Lower leg skin (tissue), 4 donors: ENCODE results near the gene MAST4. TPM values are rescaled to one million over a fixed set of nuclear protein-coding genes. Genes with fewer than 3 reads are reported as not detected.

Experiments
- DNase-seq, 2 donors: peaks; one replicate each; pipeline ENCODE4 v3.0.0-alpha.2; 2019; ENCODE audit warnings: low spot score in 2 of 2
- H3K4me3 ChIP-seq: fragments of 200-600 bp; sonication (generic); 2 replicates; pipeline ENCODE4 v1.5.1; 2017; ENCODE audit warnings: mild to moderate bottlenecking, low read depth; ENCODE audit not compliant: poor library complexity, severe bottlenecking
- POLR2A ChIP-seq, 2 donors: fragments of 450-650 bp; IDR thresholded peaks; one replicate each; pipeline ENCODE4 v1.6.1; 2016 to 2017; ENCODE audit warnings: antibody characterized with exemption in 2 of 2, mild to moderate bottlenecking in 1 of 2, moderate library complexity in 1 of 2
- WGBS, 2 donors: methylation state at CpG; one replicate each; pipeline ENCODE4 v1.1.5; 2018; 5-methylcytosine and 5-hydroxymethylcytosine counted together
- intact Hi-C: fragments of 100-400 bp; cut with DNase I; formaldehyde crosslinking; loops from one replicate; pipeline ENCODE4 v1.15.0; 2023; ENCODE audit warnings: low total_unique reads
- total RNA-seq, 4 donors: library from RNA; depleted of rRNA; stranded (reverse); fragments of >200 nt; gene quantifications; one replicate each; pipeline ENCODE4 v1.1.0, GENCODE V29; 2016
- TF ChIP-seq, protein P1 (sequence below), 3 donors: fragments of 450-650 bp; IDR thresholded peaks; one replicate each; pipeline ENCODE4 v1.5.1; 2016; ENCODE audit warnings: antibody characterized with exemption in 3 of 3, mild to moderate bottlenecking in 3 of 3, moderate library complexity in 2 of 3

MAST4 gene
- total RNA-seq, 4 donors from 2014 or later, result 49.0 to 109 (median 55.5) TPM

DNA sequence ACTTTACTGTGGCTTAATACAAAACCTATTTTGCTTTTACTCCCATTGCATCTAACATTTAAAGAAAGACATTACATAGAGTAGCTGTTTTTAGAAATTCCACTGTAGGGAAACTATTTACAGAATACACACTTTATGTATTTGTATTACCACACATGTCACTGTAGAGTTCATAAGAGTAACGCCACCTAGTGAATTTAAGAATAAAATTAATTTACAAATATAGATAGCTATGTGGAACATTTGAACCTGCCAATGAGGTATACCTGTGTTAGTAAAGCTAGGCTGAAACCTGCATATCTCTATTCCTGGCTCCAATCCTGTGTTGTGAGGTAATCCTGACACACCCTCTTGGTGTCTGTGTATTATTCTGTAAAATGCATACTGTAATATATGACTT is 234.4 kb downstream of the MAST4 start:
- intact Hi-C loops, result no loop called here
- no peak overlapping the region for H3K4me3 ChIP-seq
- 27 to 33% methylated on average over 1 of the region's 1 CpG for WGBS, 2 donors
- no peak for DNase-seq
- no peak for TF ChIP-seq POLR2A (IDR thresholded peaks at IDR 0.05)
- TF ChIP-seq, protein P1, sequence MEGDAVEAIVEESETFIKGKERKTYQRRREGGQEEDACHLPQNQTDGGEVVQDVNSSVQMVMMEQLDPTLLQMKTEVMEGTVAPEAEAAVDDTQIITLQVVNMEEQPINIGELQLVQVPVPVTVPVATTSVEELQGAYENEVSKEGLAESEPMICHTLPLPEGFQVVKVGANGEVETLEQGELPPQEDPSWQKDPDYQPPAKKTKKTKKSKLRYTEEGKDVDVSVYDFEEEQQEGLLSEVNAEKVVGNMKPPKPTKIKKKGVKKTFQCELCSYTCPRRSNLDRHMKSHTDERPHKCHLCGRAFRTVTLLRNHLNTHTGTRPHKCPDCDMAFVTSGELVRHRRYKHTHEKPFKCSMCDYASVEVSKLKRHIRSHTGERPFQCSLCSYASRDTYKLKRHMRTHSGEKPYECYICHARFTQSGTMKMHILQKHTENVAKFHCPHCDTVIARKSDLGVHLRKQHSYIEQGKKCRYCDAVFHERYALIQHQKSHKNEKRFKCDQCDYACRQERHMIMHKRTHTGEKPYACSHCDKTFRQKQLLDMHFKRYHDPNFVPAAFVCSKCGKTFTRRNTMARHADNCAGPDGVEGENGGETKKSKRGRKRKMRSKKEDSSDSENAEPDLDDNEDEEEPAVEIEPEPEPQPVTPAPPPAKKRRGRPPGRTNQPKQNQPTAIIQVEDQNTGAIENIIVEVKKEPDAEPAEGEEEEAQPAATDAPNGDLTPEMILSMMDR (IDR thresholded peaks at IDR 0.05), result no peak

- 88 to 92% methylated on average over 3 of the region's 3 CpGs for WGBS, 2 donors
- intact Hi-C loops, result no loop called here
- no peak overlapping the region for H3K4me3 ChIP-seq
- TF ChIP-seq POLR2A (IDR thresholded peaks at IDR 0.05), result no peak
- TF ChIP-seq, protein P1 (IDR thresholded peaks at IDR 0.05), result no peak
- DNase-seq, result no peak
These were observed 243.5 kb downstream of the MAST4 start for GRCh38 chr5:66839636-66840185.

GRCh38 chr5:66840511-66841013 is 244.4 kb downstream of the MAST4 start:
- no peak overlapping the region for H3K4me3 ChIP-seq
- DNase-seq, result no peak
- intact Hi-C loops, result no loop called here

GRCh38 chr5:66841264-66841663 is 245.1 kb downstream of the MAST4 start:
- intact Hi-C loops, result no loop called here
- no peak for DNase-seq
- TF ChIP-seq, protein P1 (IDR thresholded peaks at IDR 0.05), result no peak
- TF ChIP-seq POLR2A (IDR thresholded peaks at IDR 0.05), result no peak
- 92 to 96% methylated on average over 1 of the region's 1 CpG for WGBS, 2 donors
- H3K4me3 ChIP-seq, result no peak overlapping the region

More at GRCh38 chr5:66840511-66841013, 244.4 kb downstream of the MAST4 start:
- WGBS, 2 donors, result 65 to 73% methylated on average over 2 of the region's 2 CpGs
- no peak for TF ChIP-seq POLR2A (IDR thresholded peaks at IDR 0.05)
- TF ChIP-seq, protein P1 (IDR thresholded peaks at IDR 0.05), result no peak

DNA sequence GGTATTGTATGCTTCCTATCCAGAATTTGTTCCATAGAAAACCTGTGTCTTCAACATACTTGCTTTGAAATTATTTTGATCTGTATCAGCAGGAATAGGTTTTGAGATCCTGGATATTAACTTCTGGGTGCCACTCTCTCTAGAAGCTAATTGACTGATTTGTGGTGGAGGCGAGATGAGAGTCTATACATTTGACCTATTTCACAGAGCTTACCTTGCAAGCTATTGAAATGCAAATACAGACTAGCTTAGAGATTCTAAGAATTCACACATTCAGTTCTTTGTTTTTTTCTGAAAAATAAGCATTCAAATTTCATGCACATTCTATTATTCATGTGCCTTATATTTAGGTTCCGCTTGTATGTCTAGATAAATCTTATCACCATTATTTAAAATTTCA is 246.3 kb downstream of the MAST4 start:
- TF ChIP-seq, protein P1 (IDR thresholded peaks at IDR 0.05), result no peak
- no peak for TF ChIP-seq POLR2A (IDR thresholded peaks at IDR 0.05)
- H3K4me3 ChIP-seq, result no peak overlapping the region
- no peak for DNase-seq
- 92 to 93% methylated on average over 2 of the region's 2 CpGs for WGBS, 2 donors
- intact Hi-C loops, result no loop called here

GRCh38 chr5:66843065-66843464 is 246.9 kb downstream of the MAST4 start:
- 69 to 75% methylated on average over 4 of the region's 4 CpGs for WGBS, 2 donors
- TF ChIP-seq POLR2A (IDR thresholded peaks at IDR 0.05), result no peak
- TF ChIP-seq, protein P1 (IDR thresholded peaks at IDR 0.05), result no peak
- DNase-seq, result no peak
- no peak overlapping the region for H3K4me3 ChIP-seq
- intact Hi-C loops, result no loop called here
